Gastroesophageal sphincter (tissue), 4 donors: ENCODE data around the gene LACC1. TPM values are rescaled to one million over a fixed set of nuclear protein-coding genes. Genes with fewer than 3 reads are reported as not detected.

ENCODE experiments used
- ATAC-seq: fragments of 150-250 bp; one replicate; pipeline ENCODE4 v1.9.1; 2016; ENCODE audit warnings: mild to moderate bottlenecking, moderate library complexity
- H3K27ac ChIP-seq, 4 donors: fragments of 200-600 bp; sonication (generic) in 3 of 4; 1 replicate in 3 of 4; 2 replicates in 1 of 4; pipeline ENCODE4 v1.5.1; 2016 to 2019
- H3K27me3 ChIP-seq: fragments of 200-600 bp; sonication (generic); one replicate; pipeline ENCODE4 v1.5.1; 2019
- H3K36me3 ChIP-seq, 2 donors: fragments of 200-600 bp; sonication (generic); one replicate each; pipeline ENCODE4 v1.5.1; 2019; ENCODE audit warnings: control low read depth in 1 of 2
- H3K4me1 ChIP-seq, 3 donors: fragments of 200-600 bp; sonication (generic); 1 replicate in 2 of 3; 2 replicates in 1 of 3; pipeline ENCODE4 v1.5.1; 2016 to 2019; ENCODE audit warnings: control low read depth in 2 of 3
- H3K4me3 ChIP-seq, 2 donors: fragments of 200-600 bp; sonication (generic); one replicate each; pipeline ENCODE4 v1.5.1; 2019; ENCODE audit warnings: mild to moderate bottlenecking in 1 of 2, moderate library complexity in 1 of 2
- H3K9me3 ChIP-seq, 3 donors: fragments of 200-600 bp; sonication (generic); one replicate each; pipeline ENCODE4 v1.5.1; 2017 to 2019; ENCODE audit warnings: control low read depth in 2 of 3
- CTCF ChIP-seq, 4 experiments: fragments of 200-600 bp in 2 of 4; fragments of 450-650 bp in 2 of 4; sonication (generic) in 1 of 4; IDR thresholded peaks; one replicate each; pipeline ENCODE4 v1.5.1; 2017 to 2019; ENCODE audit warnings: antibody characterized with exemption in 4 of 4, mild to moderate bottlenecking in 2 of 4, moderate library complexity in 2 of 4
- EP300 ChIP-seq: sonication (generic); formaldehyde crosslinking; IDR thresholded peaks from one replicate; pipeline ENCODE4 v1.6.1; 2017; ENCODE audit warnings: antibody characterized with exemption, mild to moderate bottlenecking
- POLR2A ChIP-seq, 2 donors: fragments of 450-650 bp; IDR thresholded peaks; one replicate each; pipeline ENCODE4 v1.6.1; 2017; ENCODE audit warnings: antibody characterized with exemption in 2 of 2, mild to moderate bottlenecking in 2 of 2, moderate library complexity in 1 of 2
- POLR2AphosphoS5 ChIP-seq: sonication (generic); formaldehyde crosslinking; IDR thresholded peaks from one replicate; pipeline ENCODE4 v1.6.1; 2017; ENCODE audit warnings: antibody characterized with exemption
- WGBS, 2 donors: methylation state at CpG; one replicate each; pipeline ENCODE4 v1.1.5; 2018; ENCODE audit warnings: low coverage in 1 of 2; 5-methylcytosine and 5-hydroxymethylcytosine counted together
- total RNA-seq, 4 donors: library from RNA; depleted of rRNA; stranded (reverse); fragments of >200 nt; gene quantifications; one replicate each; pipeline ENCODE4 v1.1.0, GENCODE V29; 2016

LACC1 gene
- total RNA-seq, 4 donors from 2014 or later, result 3.8 to 12.3 (median 6.6) TPM

- Histone ChIP-seq H3K27me3 (no peaks in the 10 kb centered on the region), H3K27ac (no peak overlapping the region), H3K9me3 (no peaks in the 10 kb centered on the region), H3K4me3 (no peak overlapping the region), H3K4me1 (peaks cover 0 to 27% (median 6%) of the 10 kb centered on the region in 3 donors), H3K36me3 (no peaks in the 10 kb centered on the region)
- ATAC-seq, result no peak
- TF ChIP-seq EP300 (no peak), POLR2A (IDR thresholded peaks at IDR 0.05) (no peak), CTCF (IDR thresholded peaks at IDR 0.05) (no peak), POLR2AphosphoS5 (no peak)
Measured at GRCh38 chr13:43910856-43911255, 31.2 kb downstream of the LACC1 start.

GRCh38 chr13:43911278-43911677 is 31.6 kb downstream of the LACC1 start:
- TF ChIP-seq CTCF (IDR thresholded peaks at IDR 0.05) (no peak), POLR2A (IDR thresholded peaks at IDR 0.05) (no peak), EP300 (no peak), POLR2AphosphoS5 (no peak)
- Histone ChIP-seq H3K9me3 (no peaks in the 10 kb centered on the region), H3K27me3 (no peaks in the 10 kb centered on the region), H3K4me3 (no peak overlapping the region), H3K27ac (no peak overlapping the region), H3K4me1 (peaks cover 0 to 26% (median 6%) of the 10 kb centered on the region in 3 donors), H3K36me3 (no peaks in the 10 kb centered on the region)
- WGBS, 2 donors, result 47% methylated on average over 2 of the region's 2 CpGs; no CpG with 5 or more reads in 1 of the 2 donors
- ATAC-seq, result no peak

- Histone ChIP-seq H3K4me3 (no peak overlapping the region), H3K9me3 (no peaks in the 10 kb centered on the region), H3K27ac (no peak overlapping the region), H3K27me3 (no peaks in the 10 kb centered on the region), H3K4me1 (peaks cover 0 to 26% (median 6%) of the 10 kb centered on the region in 3 donors), H3K36me3 (no peaks in the 10 kb centered on the region)
- ATAC-seq, result no peak
- 38 to 51% methylated on average over 2 of the region's 3 CpGs for WGBS, 2 donors
- TF ChIP-seq POLR2A (IDR thresholded peaks at IDR 0.05) (no peak), CTCF (IDR thresholded peaks at IDR 0.05) (no peak), POLR2AphosphoS5 (no peak), EP300 (no peak)
Measured at GRCh38 chr13:43911871-43912270, 32.2 kb downstream of the LACC1 start.

- H3K4me1 ChIP-seq, result peaks cover 0 to 12% (median 0%) of the 10 kb centered on the region in 3 donors
- no peak for ATAC-seq
- 44 to 57% methylated on average over 2 to 3 of the region's 6 CpGs for WGBS, 2 donors
- H3K27ac ChIP-seq, result no peak overlapping the region
- H3K36me3 ChIP-seq, result no peaks in the 10 kb centered on the region
- H3K4me3 ChIP-seq, result no peak overlapping the region
- no peaks in the 10 kb centered on the region for H3K9me3 ChIP-seq
- no peaks in the 10 kb centered on the region for H3K27me3 ChIP-seq
- TF ChIP-seq POLR2A (IDR thresholded peaks at IDR 0.05), result no peak
- no peak for TF ChIP-seq CTCF (IDR thresholded peaks at IDR 0.05)
- TF ChIP-seq POLR2AphosphoS5, result no peak
- no peak for TF ChIP-seq EP300
Measured at GRCh38 chr13:43915451-43915850, 35.7 kb downstream of the LACC1 start.

- H3K27me3 ChIP-seq, result no peaks in the 10 kb centered on the region
- ATAC-seq, result no peak
Measured at GRCh38 chr13:43916828-43917227, 37.1 kb downstream of the LACC1 start.

More at GRCh38 chr13:43916828-43917227, 37.1 kb downstream of the LACC1 start:
- 35% methylated on average over 2 of the region's 2 CpGs; no CpG with 5 or more reads in 1 of the 2 donors for WGBS, 2 donors
- no peak overlapping the region for H3K4me3 ChIP-seq
- H3K27ac ChIP-seq, result no peak overlapping the region
- H3K36me3 ChIP-seq, result no peaks in the 10 kb centered on the region
- TF ChIP-seq POLR2AphosphoS5 (no peak), POLR2A (IDR thresholded peaks at IDR 0.05) (no peak), CTCF (IDR thresholded peaks at IDR 0.05) (no peak), EP300 (no peak)
- H3K9me3 ChIP-seq, result no peaks in the 10 kb centered on the region
- H3K4me1 ChIP-seq, result peaks cover 0 to 5% (median 0%) of the 10 kb centered on the region in 3 donors
